GM19193 (cell line): Measurements from ENCODE around the gene CSNK2A1.

Experiments used
- POLR2A ChIP-seq: IDR thresholded peaks from 4 replicates; pipeline ENCODE4 v1.6.1; 2011; ENCODE audit not compliant: insufficient read depth, insufficient read length; ENCODE audit errors: extremely low read depth

CSNK2A1 gene

GRCh38 chr20:434661-435419 lies 108.8 kb downstream of the CSNK2A1 start:
- no peak for TF ChIP-seq POLR2A

- TF ChIP-seq POLR2A: no peak
Observed at GRCh38 chr20:434221-434620, 109.4 kb downstream of the CSNK2A1 start.

GRCh38 chr20:433300-433975 lies 110.2 kb downstream of the CSNK2A1 start:
- peak; percentile 55 for TF ChIP-seq POLR2A

DNA sequence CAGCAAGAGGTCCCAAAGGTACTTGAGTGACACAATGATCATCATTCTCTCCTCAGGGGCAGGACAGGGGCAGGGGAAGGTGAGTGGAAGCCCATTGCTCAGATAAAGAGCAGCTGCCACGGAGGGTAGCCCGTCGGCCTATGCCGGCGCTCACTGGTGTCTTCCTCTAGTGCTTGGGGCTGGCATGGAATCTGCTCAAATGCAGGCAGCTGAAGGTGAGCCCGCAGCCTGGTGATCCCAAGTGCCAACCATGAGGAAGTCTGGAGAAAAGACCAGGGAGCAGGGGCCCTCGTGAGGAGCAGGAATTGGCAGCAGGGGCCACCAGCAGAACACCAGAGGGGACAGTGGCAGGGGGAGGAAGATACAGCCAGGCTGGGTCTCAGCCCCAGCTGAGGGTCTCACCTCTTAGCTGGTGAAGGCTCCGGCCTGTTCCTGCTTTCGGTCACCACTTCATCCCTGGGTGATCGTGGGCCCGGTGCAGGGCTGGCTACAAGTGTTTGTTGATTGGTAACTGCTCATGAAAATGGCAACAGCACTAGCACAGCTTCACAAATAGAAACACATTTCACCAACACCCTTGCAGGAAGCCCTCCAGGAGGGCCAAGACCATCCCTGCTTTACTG lies 110.8 kb downstream of the CSNK2A1 start:
- TF ChIP-seq POLR2A: no peak

GRCh38 chr20:432208-432607 lies 111.4 kb downstream of the CSNK2A1 start:
- TF ChIP-seq POLR2A: no peak

DNA sequence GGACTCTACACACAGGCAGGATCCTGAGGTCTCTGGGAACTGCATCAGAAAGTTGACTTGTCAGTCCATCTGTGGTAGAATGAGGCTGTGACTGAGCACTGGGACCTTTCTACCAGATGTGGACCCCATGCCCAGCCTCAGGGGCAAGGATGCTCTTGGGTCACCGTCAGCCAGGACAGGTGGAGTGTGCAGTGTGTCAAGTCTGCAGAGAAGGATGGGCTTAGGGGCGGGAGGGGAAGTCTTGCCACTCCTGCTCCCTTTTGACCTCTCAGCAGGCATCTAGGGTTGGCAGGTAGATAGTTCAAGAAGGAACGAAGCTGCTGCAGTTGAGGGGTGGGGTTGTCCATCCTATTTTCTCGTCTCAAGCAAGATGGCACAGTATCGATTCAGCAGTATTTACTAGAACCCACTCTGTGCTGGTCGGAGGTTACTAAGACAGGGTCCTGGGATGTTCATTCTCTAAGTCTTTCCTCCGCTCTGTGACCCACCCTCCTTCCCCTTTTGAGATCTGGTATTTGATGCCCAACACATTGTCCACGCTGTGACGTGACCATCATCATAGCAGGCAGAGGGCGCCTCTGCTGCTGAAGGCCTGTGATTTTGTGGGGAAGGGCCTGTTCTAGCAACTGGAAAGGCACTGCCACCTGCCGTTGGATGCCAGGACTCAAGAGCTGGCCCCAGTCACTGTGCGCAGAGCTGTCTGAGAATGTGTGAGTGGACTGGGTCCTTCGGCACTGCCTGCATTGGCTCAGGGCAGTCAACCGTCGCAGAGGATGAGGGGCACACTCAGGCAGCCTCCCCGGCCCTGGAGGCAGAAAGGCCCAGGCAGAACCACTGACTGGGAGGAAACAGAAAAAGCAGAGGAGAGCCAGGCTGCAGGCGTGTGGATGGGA lies 112.3 kb downstream of the CSNK2A1 start:
- TF ChIP-seq POLR2A: no peak

GRCh38 chr20:430091-430999 lies 113.2 kb downstream of the CSNK2A1 start:
- TF ChIP-seq POLR2A: no peak

DNA sequence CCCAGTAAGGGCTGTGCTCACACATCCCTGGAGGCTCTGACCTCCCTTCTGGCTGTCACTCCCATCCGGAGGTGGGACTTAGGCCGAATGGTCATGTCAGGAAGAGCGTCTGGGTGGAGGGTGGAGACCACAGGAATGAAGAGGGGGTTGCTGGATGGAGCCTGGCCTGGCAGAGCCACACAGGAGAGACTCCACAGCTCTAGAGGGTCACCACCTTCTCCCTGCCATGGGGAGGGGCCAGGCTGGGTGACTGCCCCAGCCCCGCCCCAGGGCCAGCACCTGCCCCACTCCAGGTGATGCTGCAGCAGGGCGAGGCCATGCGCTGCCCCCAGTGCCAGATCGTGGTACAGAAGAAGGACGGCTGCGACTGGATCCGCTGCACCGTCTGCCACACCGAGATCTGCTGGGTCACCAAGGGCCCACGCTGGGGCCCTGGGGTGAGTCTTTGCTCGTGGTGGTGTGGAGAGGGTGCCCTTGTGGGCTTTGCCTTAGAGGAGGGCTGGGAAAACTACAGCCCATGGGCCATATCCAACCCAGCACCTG lies 114.9 kb downstream of the CSNK2A1 start:
- TF ChIP-seq POLR2A: no peak

DNA sequence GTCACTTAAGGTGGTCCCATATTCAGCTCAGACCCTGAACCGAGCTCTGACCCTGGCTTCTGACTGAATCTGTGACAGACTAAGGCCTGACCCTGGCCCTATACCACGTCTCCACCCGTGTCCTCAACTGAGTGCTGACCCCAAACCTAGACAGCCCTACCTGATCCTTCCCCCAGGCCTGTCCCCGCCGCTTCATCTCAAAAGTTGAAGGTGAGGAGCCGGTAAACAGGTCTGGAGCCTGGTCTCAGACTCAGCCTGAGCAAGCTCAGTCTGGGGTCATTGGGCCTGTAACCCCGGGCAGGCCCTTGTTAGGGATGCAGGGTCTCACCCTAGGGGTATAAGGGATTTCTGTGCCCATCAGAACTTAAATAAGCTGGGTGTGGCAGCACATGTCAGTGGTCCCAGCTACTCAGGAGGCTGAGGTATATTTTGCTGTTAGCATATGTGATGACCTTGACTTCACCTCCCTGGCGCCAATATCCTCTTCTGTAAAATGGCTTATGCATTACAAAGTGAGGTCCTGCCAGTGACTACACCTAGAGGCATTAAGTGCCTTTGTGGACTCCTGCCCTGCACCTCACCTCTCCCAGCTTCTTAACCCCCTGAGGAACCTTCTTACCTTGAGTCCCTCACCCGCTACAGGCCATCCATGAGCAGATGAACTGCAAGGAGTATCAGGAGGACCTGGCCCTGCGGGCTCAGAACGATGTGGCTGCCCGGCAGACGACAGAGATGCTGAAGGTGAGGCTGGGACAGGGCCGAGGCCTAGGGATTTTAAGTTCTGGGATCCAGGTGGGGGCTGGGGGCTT lies 115.5 kb downstream of the CSNK2A1 start:
- TF ChIP-seq POLR2A: no peak

GRCh38 chr20:427401-427800 lies 116.2 kb downstream of the CSNK2A1 start:
- TF ChIP-seq POLR2A: no peak

DNA sequence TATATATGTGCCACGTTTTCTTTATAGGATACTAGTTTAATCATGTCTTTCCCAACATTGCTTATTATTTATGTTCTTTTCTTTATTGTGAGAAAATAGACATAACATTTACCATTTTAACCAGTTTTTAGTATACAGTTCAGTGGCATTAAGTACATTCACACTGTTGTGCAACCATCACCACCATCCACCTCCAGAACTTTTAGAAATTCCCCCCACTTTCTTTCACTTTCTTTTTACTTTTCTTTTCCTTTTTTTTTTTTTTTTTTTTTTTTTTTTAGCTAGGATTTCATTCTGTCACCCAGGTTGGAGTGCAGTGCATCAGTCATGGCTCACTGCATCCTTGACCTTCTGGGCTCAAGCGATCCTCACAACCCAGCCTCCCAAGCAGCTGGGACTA lies 117.0 kb downstream of the CSNK2A1 start:
- no peak for TF ChIP-seq POLR2A
